GM12878 (cell line): ENCODE results near the gene ZMYND11. TPM values are rescaled to one million over a fixed set of nuclear protein-coding genes. Genes with fewer than 3 reads are reported as not detected.

Experiments
- ATAC-seq: fragments of 200-7000 bp; cut with Tn5 transposase; 3 replicates; pipeline ENCODE4 v1.9.1; 2020; ENCODE audit warnings: mild to moderate bottlenecking, moderate library complexity
- BruUV-seq: library from RNA; stranded (reverse); fragments of 400-500 nt; replicated peaks from 2 replicates; lab custom pipeline; 2021; lab: Mats Ljungman, UMichigan
- CTCF ChIA-PET: fragments of 300-600 bp; sonication (Branson Sonifier 250); formaldehyde crosslinking; extraction: SDS; loops from one replicate; lab custom pipeline; 2021; ENCODE audit warnings: inconsistent platforms; lab: Yijun Ruan, JAX
- POLR2A ChIA-PET: fragments of 350-600 bp; formaldehyde crosslinking; extraction: SDS; loops from one replicate; lab custom pipeline; 2021; ENCODE audit warnings: inconsistent platforms; lab: Charles Lee
- RAD21 ChIA-PET: fragments of 300-600 bp; sonication (Branson Sonifier 250); formaldehyde crosslinking; loops from one replicate; lab custom pipeline; 2023; ENCODE audit warnings: antibody characterized with exemption; ENCODE audit not compliant: unreplicated experiment; lab: Charles Lee
- SMC1A ChIA-PET: fragments of 300-600 bp; sonication (Branson Sonifier 250); formaldehyde crosslinking; loops from one replicate; lab custom pipeline; 2023; ENCODE audit not compliant: unreplicated experiment, uncharacterized antibody; lab: Charles Lee
- DNase-seq: peaks from one replicate; pipeline ENCODE4 v3.0.0-alpha.2; 2011; ENCODE audit warnings: low read depth, low spot score
- FAIRE-seq: peaks from 3 replicates; lab custom pipeline; 2011; peaks lifted over from hg19 to GRCh38; lab: Jason Lieb, UNC
- H2AFZ ChIP-seq: 2 replicates; pipeline ENCODE4 v1.6.0; 2011; ENCODE audit warnings: low read depth, low read length, control low read depth; ENCODE audit not compliant: control insufficient read depth
- H3K27ac ChIP-seq: 2 replicates; pipeline ENCODE4 v1.5.1; 2011; ENCODE audit warnings: control low read depth; ENCODE audit not compliant: control insufficient read depth, insufficient read depth
- H3K27me3 ChIP-seq, 2 experiments: replicated peaks in 1 of 2; 2 replicates each; pipeline versions ENCODE4 v1.6.0 to v1.6.1; 2011; ENCODE audit warnings: low read length in 1 of 2; ENCODE audit not compliant: control insufficient read depth in 2 of 2, insufficient read depth in 2 of 2
- H3K36me3 ChIP-seq, 2 experiments: 2 replicates each; pipeline ENCODE4 v1.5.1; 2011; ENCODE audit warnings: low read length in 1 of 2; ENCODE audit not compliant: control insufficient read depth in 2 of 2, insufficient read depth in 2 of 2
- H3K4me1 ChIP-seq: 2 replicates; pipeline ENCODE4 v1.6.1; 2011; ENCODE audit warnings: mild to moderate bottlenecking, low read length, moderate library complexity, mixed read lengths; ENCODE audit not compliant: control insufficient read depth, insufficient read depth
- H3K4me2 ChIP-seq: 2 replicates; pipeline ENCODE4 v1.6.0; 2011; ENCODE audit warnings: control low read depth; ENCODE audit not compliant: control insufficient read depth, insufficient read depth
- H3K4me3 ChIP-seq: fragments of 200-600 bp; sonication (generic); 2 replicates; pipeline ENCODE4 v1.5.1; 2016
- H3K79me2 ChIP-seq: 2 replicates; pipeline ENCODE4 v1.6.0; 2011; ENCODE audit warnings: low read length; ENCODE audit not compliant: control insufficient read depth, insufficient read depth
- H3K9ac ChIP-seq: 2 replicates; pipeline ENCODE4 v1.8.0; 2011; ENCODE audit warnings: low read length, control low read depth, mixed read lengths; ENCODE audit not compliant: control insufficient read depth, insufficient read depth
- H3K9me3 ChIP-seq: replicated peaks from 3 replicates; pipeline ENCODE4 v1.5.1; 2011; ENCODE audit warnings: mild to moderate bottlenecking, low read length; ENCODE audit not compliant: control insufficient read depth, insufficient read depth
- H4K20me1 ChIP-seq: 2 replicates; pipeline ENCODE4 v1.6.0; 2011; ENCODE audit not compliant: control insufficient read depth, insufficient read depth
- CHD4 ChIP-seq: fragments of 200-600 bp; sonication (generic); IDR thresholded peaks from 2 replicates; pipeline ENCODE4 v1.6.1; 2016; ENCODE audit warnings: mild to moderate bottlenecking
- CREM ChIP-seq: IDR thresholded peaks from 2 replicates; pipeline ENCODE4 v1.6.1; 2014; ENCODE audit warnings: antibody characterized with exemption, low read depth
- EP300 ChIP-seq, 2 experiments: fragments of 150-350 bp in 1 of 2; IDR thresholded peaks; 2 replicates each; pipeline ENCODE4 v1.6.1; 2011 to 2012; ENCODE audit warnings: low read depth in 2 of 2, low read length in 2 of 2, borderline replicate concordance in 1 of 2, improper control_type of control experiment in 1 of 2, inconsistent platforms in 1 of 2; ENCODE audit not compliant: control insufficient read depth in 1 of 2
- MEF2A ChIP-seq: IDR thresholded peaks from 2 replicates; pipeline ENCODE4 v1.6.1; 2011; ENCODE audit warnings: low read depth, mild to moderate bottlenecking, low read length, moderate library complexity; ENCODE audit not compliant: insufficient read depth
- NFIC ChIP-seq: IDR thresholded peaks from 2 replicates; pipeline ENCODE4 v1.6.1; 2012; ENCODE audit warnings: low read depth, mild to moderate bottlenecking, inconsistent platforms, low read length, moderate library complexity
- POLR2AphosphoS2 ChIP-seq: IDR thresholded peaks from 2 replicates; pipeline ENCODE4 v1.6.1; 2011; ENCODE audit warnings: low read depth, mild to moderate bottlenecking, low read length, improper control_type of control experiment, moderate library complexity
- SIN3A ChIP-seq: IDR thresholded peaks from 2 replicates; pipeline ENCODE4 v1.6.1; 2012; ENCODE audit warnings: low read depth, low read length, improper control_type of control experiment
- SMAD5 ChIP-seq: IDR thresholded peaks from 2 replicates; pipeline ENCODE4 v1.6.1; 2016; ENCODE audit warnings: antibody characterized with exemption, low read depth
- SPI1 ChIP-seq: IDR thresholded peaks from 2 replicates; pipeline ENCODE4 v1.6.1; 2011; ENCODE audit warnings: low read depth, mild to moderate bottlenecking, low read length, moderate library complexity, borderline replicate concordance; ENCODE audit not compliant: insufficient read depth
- WGBS: methylation state at CpG from one replicate; pipeline ENCODE4 v1.1.6; 2016; ENCODE audit warnings: low lambda C conversion rate; ENCODE audit not compliant: insufficient replicate concordance, insufficient coverage; ENCODE audit errors: missing lambda C conversion rate; 5-methylcytosine and 5-hydroxymethylcytosine counted together
- in situ Hi-C: fragments of 300-500 bp; cut with MboI; formaldehyde crosslinking; loops from 9 replicates; pipeline ENCODE4 v1.14.3; 2018; ENCODE audit warnings: mixed read lengths
- intact Hi-C: fragments of 100-400 bp; cut with micrococcal nuclease; formaldehyde crosslinking; loops from one replicate; pipeline ENCODE4 v1.14.2; 2022; ENCODE audit not compliant: unreplicated experiment
- polyA plus RNA-seq, 11 experiments: library from polyadenylated mRNA; depleted of rRNA in 4 of 11; unstranded in 6 of 11; stranded (reverse) in 5 of 11; fragments of >200 nt; fragmentation: Nextera tagmentation in 4 of 11; fragmentation: Illumina TruSeq in 1 of 11; extraction: Ambion mirVana in 4 of 11; extraction: Trizol in 1 of 11; gene quantifications; 1 replicate in 1 of 11; 2 replicates in 10 of 11; pipeline versions ENCODE4 v1.2.1 to v1.2.3, GENCODE V29; 2011 to 2016; ENCODE audit warnings: inconsistent platforms in 2 of 11, missing spikeins in 2 of 11, low read depth in 1 of 11
- total RNA-seq, 4 experiments: library from RNA; depleted of rRNA in 3 of 4; stranded (reverse); fragments of >200 nt in 3 of 4; fragmentation: Illumina TruSeq in 1 of 4; extraction: Trizol in 1 of 4; gene quantifications; 2 replicates each; pipeline versions ENCODE4 v1.2.1 to v1.2.3, GENCODE V29; 2013 to 2021
- TF ChIP-seq, protein P1 (sequence below): fragments of 450-650 bp; formaldehyde crosslinking; IDR thresholded peaks from 2 replicates; pipeline ENCODE4 v1.5.0; 2022; ENCODE audit warnings: mild to moderate bottlenecking, missing genetic modification characterization
- TF ChIP-seq, protein P2 (sequence below): fragments of 450-650 bp; IDR thresholded peaks from 2 replicates; pipeline ENCODE4 v1.6.1; 2014; ENCODE audit warnings: mild to moderate bottlenecking
- TF ChIP-seq, protein P3 (sequence below): IDR thresholded peaks from 2 replicates; pipeline ENCODE4 v1.6.1; 2012; ENCODE audit warnings: low read depth, low read length, improper control_type of control experiment

ZMYND11 gene
- total and polyA plus RNA-seq, 10 of the 15 experiments (the other 5 are each of a cell fraction or from before 2014, with no cell fraction given), result 3.3 to 24.4 (median 13.1) TPM

DNA sequence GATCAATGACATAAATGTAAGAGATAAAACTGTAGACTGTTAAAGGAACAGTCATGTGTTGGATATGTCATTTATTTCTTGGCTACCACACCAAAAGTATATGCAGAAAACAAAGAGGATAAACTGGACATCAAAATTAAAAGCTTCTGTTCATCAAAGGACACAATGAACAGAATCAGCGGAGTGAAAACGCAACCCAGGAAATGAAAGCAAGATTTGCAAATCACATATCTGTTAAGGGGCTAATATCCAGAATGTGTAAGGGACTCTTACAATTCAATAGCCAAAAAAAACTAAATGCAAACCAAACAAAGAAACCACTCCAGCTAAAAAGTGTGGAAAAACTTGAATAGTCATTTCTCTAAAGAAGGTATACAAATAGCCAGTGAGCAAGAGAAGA is 164.3 kb downstream of the ZMYND11 start:
- ChIA-PET POLR2A (no interaction called here), RAD21 (no interaction called here), SMC1A (no interaction called here), CTCF (no interaction called here)
- Histone ChIP-seq H3K4me1 (peaks cover 13% of the 10 kb centered on the region), H3K4me3 (peak overlapping the region; percentile 21; the same call in 1 of the 2 replicates), H2AFZ (peak overlapping the region; percentile 11; the same call in 1 of the 2 replicates), H3K27me3 (no peaks in the 10 kb centered on the region), H3K9ac (no peak overlapping the region), H3K9me3 (no peaks in the 10 kb centered on the region), H3K79me2 (no peaks in the 10 kb centered on the region), H4K20me1 (no peaks in the 10 kb centered on the region), H3K4me2 (peak overlapping the region; percentile 86), H3K36me3 (no peaks in the 10 kb centered on the region), H3K27ac (peak overlapping the region; percentile 19; the same call in 1 of the 2 replicates)
- intact Hi-C loops, result no loop called here
- in situ Hi-C loops, result no loop called here
- 0% methylated on average over 2 of the region's 2 CpGs for WGBS
- no peak for DNase-seq
- no peak for FAIRE-seq
- no TSS peak for BruUV-seq
- ATAC-seq, result no peak
- no peak for TF ChIP-seq MEF2A
- no peak for TF ChIP-seq CREM
- TF ChIP-seq, protein P1, sequence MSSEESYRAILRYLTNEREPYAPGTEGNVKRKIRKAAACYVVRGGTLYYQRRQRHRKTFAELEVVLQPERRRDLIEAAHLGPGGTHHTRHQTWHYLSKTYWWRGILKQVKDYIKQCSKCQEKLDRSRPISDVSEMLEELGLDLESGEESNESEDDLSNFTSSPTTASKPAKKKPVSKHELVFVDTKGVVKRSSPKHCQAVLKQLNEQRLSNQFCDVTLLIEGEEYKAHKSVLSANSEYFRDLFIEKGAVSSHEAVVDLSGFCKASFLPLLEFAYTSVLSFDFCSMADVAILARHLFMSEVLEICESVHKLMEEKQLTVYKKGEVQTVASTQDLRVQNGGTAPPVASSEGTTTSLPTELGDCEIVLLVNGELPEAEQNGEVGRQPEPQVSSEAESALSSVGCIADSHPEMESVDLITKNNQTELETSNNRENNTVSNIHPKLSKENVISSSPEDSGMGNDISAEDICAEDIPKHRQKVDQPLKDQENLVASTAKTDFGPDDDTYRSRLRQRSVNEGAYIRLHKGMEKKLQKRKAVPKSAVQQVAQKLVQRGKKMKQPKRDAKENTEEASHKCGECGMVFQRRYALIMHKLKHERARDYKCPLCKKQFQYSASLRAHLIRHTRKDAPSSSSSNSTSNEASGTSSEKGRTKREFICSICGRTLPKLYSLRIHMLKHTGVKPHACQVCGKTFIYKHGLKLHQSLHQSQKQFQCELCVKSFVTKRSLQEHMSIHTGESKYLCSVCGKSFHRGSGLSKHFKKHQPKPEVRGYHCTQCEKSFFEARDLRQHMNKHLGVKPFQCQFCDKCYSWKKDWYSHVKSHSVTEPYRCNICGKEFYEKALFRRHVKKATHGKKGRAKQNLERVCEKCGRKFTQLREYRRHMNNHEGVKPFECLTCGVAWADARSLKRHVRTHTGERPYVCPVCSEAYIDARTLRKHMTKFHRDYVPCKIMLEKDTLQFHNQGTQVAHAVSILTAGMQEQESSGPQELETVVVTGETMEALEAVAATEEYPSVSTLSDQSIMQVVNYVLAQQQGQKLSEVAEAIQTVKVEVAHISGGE, result no peak
- TF ChIP-seq EP300 (IDR thresholded peaks at IDR 0.05; ENCODE audit: borderline replicate concordance in 1 of 2, control insufficient read depth in 1 of 2, low read depth in 2 of 2, low read length in 2 of 2), result no peak
- TF ChIP-seq SIN3A, result no peak
- no peak for TF ChIP-seq POLR2AphosphoS2
- TF ChIP-seq SMAD5, result no peak
- no peak for TF ChIP-seq SPI1
- TF ChIP-seq, protein P2, sequence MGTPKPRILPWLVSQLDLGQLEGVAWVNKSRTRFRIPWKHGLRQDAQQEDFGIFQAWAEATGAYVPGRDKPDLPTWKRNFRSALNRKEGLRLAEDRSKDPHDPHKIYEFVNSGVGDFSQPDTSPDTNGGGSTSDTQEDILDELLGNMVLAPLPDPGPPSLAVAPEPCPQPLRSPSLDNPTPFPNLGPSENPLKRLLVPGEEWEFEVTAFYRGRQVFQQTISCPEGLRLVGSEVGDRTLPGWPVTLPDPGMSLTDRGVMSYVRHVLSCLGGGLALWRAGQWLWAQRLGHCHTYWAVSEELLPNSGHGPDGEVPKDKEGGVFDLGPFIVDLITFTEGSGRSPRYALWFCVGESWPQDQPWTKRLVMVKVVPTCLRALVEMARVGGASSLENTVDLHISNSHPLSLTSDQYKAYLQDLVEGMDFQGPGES, result no peak
- TF ChIP-seq CHD4, result no peak
- no peak for TF ChIP-seq NFIC
- TF ChIP-seq, protein P3, sequence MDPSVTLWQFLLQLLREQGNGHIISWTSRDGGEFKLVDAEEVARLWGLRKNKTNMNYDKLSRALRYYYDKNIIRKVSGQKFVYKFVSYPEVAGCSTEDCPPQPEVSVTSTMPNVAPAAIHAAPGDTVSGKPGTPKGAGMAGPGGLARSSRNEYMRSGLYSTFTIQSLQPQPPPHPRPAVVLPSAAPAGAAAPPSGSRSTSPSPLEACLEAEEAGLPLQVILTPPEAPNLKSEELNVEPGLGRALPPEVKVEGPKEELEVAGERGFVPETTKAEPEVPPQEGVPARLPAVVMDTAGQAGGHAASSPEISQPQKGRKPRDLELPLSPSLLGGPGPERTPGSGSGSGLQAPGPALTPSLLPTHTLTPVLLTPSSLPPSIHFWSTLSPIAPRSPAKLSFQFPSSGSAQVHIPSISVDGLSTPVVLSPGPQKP, result no peak
- TF ChIP-seq, all 136 proteins: peak for 0
